ENCODE measurements around the gene ENPP7.

DNA sequence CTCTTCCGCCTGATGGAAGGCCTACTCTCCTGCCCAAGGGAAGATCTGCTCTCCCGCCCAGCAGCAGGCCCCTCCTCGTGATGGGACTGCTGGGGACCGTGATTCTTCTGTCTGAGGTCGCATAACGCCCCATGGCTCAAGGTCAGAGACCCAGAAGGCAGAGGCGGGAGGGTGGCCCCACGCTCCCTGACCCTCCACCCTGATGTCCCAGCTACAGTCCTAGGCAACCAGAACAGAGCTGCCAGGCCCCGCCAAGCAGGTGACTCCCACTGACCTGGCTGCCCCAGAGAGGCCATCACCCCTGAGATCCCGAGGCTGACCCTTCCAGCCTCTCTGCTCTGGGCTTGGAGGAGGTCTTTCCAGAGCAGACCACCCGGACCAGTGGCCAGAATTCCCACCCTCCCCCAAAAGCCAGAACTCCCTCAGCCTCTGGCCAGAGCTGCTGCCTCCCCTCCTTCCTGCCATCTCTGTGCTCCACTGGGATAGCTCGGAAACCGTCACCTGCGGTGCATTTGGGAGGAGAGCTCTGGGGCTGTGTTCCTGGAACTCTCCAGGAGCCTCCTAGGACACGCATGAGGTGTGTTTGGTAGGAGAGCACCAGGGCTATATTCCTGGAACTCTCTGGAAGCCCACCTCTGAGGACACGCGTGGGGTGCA is 7.3 kb downstream of the ENPP7 start:
- TF ChIP-seq, protein P1, sequence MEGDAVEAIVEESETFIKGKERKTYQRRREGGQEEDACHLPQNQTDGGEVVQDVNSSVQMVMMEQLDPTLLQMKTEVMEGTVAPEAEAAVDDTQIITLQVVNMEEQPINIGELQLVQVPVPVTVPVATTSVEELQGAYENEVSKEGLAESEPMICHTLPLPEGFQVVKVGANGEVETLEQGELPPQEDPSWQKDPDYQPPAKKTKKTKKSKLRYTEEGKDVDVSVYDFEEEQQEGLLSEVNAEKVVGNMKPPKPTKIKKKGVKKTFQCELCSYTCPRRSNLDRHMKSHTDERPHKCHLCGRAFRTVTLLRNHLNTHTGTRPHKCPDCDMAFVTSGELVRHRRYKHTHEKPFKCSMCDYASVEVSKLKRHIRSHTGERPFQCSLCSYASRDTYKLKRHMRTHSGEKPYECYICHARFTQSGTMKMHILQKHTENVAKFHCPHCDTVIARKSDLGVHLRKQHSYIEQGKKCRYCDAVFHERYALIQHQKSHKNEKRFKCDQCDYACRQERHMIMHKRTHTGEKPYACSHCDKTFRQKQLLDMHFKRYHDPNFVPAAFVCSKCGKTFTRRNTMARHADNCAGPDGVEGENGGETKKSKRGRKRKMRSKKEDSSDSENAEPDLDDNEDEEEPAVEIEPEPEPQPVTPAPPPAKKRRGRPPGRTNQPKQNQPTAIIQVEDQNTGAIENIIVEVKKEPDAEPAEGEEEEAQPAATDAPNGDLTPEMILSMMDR (conservative IDR thresholded peaks at IDR 0.05; ENCODE audit: low read depth, low read length), result no peak
- no peak for TF ChIP-seq EZH2 (IDR thresholded peaks at IDR 0.05; ENCODE audit: borderline replicate concordance, low read depth, low read length, poor library complexity, severe bottlenecking)
